GM18868 (cell line): ENCODE data around the gene ATAT1.

Experiments used
- ATAC-seq: cut with Tn5 transposase; IDR thresholded peaks from one replicate; pipeline ENCODE4 v1.9.1; 2021; ENCODE audit warnings: mild to moderate bottlenecking, moderate library complexity; ENCODE audit not compliant: unreplicated experiment

The ATAT1 gene

DNA sequence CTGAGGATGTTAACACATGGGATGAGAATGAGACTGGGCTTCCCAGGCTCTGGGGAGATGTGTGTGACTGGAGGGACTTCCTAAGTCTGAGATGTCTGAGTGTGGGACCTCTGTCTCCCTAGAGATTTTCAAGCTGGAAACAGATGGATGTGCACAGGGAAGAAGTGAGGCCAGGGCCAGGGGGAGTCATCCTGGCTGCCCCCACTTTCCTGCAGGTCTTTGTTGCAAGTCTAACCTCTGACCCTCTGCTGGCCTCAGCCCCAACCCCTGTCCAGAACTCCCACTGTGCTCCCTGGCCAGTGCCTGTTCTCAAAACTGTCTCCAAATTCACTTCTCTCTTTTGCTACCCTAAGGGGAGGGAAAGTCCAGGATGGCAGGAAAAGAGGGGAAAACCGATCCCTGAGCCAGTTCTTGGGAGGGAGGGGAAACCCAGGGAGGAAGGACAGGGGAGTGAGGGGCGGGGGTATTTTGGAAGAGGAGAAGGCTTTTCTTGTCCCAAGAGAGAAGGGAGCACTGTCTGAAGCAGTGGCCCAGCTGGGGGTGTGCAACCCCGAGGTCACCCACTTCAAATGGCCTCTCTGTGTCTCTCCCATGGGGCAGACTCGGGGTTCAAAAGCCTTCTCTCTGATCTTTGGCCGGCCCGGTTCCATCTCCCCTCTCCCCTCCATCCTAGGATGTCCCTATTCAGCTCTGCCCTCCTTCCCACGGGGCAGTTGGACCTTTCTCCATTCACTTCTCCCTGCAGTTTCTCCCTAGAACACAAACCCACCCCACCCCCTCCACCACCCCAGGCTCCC lies 56.7 kb downstream of the ATAT1 start:
- ATAC-seq, result no peak

DNA sequence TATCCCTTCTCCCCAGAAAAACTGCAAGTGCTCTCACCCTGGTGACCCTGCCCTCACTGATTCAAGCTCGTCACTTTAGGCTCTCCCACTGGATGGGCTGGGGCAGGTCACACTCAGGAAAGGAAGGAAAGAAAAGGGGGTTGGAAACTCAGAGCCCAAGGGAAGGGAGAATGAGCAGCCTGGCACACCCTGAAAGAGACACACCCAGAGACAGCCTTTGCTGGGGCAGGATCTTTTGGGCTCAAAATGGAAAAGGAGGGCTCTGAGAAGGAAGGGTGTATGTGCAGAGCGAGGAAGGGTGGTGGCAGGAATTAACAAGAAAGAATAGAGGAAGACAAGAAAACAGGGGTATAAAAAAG lies 57.3 kb downstream of the ATAT1 start:
- no peak for ATAC-seq

DNA sequence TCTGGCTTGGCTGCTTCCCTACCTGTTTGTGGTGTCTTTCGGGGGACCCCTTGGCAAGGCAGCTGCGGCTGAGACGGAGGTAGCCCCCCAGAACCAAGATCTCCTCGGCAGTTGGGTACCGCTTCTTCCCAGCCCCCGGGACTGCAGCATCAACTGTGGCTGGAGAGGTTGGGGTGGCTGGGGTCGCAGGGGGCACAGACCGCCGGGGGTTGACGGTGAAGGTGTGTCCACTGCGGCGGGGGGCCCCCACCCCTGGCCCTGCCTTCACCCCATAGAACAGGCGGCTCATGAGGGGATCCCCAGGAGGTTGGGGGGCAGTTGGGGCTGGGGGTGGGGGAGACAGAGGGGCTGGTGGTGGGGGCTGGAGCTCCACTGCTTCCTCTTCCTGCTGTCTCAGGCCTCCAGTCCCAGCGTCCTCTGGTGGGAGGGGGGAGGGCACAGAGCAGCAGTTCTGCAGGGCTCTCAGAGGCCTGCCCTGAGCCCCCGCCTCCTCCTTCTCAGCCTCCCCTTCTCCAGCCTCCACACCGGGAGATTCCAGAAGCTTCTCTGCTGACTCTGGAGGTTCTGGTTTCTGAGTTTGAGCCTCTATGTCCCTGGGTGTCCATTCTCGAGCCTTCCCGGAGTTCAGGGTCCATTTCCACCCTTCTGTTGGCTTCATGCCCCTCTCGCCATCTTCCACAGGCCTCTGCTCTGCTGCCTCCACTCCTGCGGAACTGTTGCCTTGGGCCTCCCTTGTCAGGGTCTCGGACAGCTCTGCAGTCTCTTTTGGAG lies 57.9 kb downstream of the ATAT1 start:
- ATAC-seq, result no peak

DNA sequence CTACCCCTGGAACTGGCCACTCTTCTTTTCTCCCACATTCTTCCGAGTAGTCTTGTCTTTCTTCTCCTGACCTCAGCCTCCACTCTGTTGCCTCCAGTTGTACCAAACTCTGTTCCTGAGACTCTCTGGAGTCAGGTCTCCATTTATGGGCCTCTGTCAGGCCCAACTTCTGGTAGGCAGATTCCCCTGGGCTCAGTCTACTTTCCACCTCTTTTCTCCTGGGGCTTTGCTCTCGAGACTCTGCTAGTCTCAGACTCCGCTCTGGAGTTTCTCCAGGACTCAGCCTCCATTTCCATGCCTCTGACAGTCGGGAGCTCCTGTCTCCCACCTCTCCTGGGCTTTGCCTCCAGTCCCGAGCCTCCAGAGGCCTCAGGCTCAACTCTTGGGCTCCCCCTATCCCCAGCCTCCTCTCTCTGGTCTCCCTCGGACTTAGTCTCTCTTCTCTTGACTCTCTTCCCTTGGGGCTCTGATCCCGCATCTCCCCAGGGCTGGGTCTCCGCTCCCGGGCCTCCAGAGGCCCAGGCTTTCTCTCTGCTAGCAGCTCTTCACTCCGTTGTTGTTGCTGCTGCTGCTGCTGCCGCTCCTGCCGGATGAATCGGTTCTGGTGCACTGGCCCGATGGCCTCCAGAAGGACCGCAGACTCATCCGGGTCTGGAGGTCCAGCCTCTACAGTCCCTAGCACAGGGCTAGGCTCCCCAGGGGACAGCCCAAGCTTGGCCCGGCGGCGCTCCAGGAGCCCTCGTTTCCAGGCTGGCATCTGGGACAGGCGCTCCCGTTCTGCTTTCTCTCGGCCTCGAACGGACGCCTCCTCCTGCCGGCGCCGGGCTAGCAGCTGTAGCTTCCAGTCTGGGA lies 58.7 kb downstream of the ATAT1 start:
- ATAC-seq, result no peak

DNA sequence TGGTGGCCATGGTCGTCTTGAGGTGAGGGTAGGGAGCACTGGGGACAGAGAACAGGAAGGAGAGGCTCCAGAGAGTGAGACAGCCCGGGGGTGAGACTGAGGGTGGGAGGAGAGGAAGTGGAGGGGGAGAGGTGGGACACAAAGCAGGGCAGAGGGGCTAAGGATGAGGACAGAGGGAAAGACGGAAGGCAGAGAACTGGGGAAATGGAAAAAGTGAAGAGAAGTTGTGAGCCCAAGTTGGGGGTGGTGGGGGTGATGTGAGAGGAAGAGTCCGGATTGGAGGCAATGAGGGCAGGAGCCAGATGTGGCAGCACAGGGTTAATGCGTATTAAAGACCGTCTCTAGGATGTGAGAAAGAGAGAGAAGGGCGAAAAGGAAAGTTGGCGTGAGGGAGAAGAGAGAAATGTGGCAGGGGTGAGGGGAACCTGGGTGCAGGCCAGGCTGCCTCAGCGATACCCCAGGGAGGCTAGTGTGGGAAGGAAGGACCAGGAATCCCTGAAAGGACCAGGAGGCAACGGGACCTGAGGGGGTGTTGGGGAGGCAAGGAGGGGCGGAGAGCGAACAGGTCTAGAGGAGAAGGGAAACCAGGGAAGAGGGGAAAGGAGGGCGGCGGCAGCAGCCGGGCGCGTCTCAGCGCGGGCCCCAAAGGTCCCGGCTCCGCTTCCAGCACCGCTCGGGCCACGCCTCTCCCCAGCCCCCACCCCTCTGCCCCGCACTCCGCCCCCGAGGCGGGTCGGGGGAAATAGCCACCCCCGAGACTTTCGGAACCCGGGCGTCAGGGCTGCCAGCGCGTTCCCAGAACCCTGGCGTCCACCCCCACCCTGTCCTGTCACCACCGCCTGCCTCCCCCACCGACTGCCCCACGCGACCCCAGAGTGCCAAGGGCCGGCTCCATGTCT lies 59.6 kb downstream of the ATAT1 start, which contains the start of gene PPP1R18:
TSS of gene PPP1R18 (minus strand) at position 637 of the 899 bp plus-strand sequence. CDS start at position 10, 627 bp downstream.
- no peak for ATAC-seq

DNA sequence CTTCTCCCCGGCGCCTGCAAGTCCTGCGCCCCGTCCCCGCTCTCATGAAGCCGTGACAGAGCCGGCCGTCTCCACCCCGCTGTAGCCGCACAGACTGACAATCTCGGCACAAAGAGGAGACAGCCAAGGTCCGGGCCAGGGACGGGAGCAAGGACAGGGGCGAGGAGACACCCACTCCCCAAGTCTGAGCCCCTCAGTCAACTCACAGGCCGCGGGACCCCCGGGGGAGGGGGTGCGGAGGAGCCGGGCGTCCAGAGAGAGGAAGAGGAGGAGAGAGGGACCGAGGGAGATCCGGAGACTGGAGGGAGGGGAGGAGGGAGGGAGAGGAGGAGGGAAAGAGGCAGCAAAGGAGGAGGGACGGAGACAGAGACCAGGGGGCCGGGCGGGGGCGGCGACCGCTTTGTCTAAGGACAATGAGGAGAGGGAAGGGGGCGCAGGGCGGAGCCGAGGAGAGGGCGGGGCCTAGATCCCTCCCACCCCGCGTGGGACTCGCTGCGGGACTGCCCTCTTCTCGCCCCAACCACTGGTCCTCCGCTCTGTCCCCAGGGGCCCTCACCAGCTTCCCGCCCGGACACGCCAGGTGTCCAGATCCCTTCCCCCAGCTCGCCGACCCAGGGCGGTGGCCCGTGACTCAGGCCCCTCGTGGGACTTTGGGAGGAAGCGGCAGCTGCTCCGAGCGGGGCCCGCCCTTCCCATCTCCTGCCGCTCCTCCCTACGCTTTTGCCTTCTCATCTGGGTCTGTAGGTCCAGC lies 60.4 kb downstream of the ATAT1 start:
- peak; percentile 27 for ATAC-seq

DNA sequence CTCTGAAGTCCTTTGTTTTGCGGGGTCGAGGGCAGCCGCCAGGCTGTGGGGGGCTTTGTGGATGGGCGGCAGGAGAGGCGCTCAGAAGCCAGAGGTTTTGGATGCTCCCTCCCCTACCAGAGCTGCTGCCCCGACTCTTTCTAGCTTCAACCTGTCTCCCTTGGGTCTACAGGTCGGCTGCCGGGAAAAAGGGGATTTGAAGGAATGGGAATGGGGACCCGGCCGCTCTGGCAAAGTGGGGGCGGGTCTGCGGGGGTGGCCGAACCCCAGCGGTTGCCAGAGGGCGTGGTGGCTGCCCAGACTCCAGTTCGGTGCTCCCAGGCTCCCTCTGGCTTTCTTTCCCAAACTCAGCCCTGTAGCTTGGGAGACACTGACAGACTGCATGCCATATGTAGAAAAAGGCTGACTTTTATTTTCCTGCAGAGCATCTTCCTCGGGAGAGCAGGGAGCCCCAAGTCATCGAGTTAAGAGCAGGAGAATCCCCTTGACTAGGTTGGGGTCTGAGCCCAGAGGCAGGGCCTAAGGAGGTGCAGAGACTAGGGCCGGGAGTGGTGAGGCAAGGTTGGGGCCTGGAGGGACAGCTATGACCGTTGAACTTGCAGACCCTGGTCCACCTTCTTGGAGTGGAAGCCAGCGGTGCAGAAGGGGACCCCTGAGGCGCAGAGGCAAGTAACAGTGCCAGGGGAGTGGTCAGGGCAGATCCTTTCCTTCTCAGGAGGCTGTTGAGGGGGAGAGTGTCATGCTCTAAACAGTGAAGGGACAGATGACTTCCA lies 61.2 kb downstream of the ATAT1 start:
- no peak for ATAC-seq

DNA sequence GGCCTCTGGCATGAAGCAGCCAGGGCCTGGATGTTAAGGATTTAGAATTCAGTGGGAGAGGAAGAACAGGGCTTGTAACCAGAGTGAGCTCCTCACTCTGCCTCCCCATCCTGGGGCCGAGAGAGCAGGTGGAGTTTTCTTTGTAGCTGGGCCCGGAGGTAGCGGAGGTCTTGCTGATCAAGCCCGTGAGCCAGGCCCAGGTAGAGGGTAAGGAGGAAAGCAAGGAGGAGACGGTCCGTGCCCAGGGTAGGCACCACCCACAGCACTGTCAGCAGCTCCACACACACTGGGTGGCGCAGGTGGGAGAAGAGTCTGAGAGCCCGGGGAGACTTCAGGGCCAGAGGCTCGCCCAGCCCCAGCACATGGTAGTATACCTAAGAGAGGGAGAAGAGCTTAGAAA lies 61.9 kb downstream of the ATAT1 start:
- no peak for ATAC-seq

DNA sequence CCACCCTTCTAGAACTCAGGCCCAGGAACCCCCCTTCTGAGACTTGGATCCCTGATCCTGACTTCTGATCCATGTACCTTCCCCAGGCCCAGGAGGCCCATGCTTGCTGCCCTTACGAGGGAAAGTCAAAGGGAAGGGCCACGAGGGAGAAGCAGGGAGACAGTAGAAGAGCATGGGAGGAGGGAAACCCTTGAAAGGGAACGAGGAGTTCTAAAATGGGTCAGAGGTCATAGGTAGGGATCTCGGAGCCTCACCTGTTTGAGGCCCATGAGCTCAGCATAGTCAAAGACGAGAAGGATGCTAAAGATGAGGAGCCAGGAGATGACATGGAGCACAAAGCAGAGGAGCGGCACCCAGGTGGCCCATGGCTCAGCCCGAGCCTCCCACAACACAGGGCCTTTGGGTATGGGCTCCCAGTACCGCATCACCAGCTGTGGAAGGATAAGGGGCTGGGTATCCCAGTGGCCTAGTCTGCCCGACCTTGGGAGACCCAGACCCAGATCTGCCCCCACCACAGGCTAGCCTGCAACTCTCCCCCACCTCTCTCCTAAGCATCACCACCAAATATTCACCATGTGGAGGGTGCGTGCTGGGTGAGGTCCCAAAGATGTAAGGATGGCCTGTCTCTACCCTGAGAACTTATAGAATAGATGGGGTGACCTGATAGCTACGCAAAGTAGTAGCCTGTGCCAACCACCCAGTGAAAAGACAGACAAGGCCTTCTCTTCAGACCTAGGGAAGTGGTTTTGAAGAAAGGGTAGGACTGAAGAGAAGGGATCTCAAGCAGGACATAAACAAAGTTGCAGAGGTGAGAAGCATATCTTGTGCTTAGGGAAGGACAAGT lies 62.6 kb downstream of the ATAT1 start:
- ATAC-seq, result no peak

DNA sequence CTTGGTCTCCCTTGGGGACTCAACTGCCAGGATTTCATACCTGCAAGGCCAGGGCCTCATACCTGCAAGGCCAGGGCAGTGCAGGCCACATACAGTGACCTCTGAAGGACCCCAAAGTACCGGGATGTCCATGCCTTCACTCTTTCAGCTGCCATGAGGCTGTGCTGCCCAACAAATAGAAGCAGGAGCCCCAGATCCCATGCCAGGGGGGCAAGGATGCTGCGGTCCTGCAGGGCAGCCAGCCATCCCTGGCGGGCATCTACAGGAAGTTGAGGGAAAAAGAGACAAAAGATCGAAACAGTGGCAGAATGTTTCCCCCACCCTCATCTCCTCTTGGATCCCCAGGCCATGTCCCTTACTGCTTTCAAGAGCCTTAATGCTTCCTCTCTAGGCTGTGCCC lies 63.3 kb downstream of the ATAT1 start:
- ATAC-seq, result no peak

DNA sequence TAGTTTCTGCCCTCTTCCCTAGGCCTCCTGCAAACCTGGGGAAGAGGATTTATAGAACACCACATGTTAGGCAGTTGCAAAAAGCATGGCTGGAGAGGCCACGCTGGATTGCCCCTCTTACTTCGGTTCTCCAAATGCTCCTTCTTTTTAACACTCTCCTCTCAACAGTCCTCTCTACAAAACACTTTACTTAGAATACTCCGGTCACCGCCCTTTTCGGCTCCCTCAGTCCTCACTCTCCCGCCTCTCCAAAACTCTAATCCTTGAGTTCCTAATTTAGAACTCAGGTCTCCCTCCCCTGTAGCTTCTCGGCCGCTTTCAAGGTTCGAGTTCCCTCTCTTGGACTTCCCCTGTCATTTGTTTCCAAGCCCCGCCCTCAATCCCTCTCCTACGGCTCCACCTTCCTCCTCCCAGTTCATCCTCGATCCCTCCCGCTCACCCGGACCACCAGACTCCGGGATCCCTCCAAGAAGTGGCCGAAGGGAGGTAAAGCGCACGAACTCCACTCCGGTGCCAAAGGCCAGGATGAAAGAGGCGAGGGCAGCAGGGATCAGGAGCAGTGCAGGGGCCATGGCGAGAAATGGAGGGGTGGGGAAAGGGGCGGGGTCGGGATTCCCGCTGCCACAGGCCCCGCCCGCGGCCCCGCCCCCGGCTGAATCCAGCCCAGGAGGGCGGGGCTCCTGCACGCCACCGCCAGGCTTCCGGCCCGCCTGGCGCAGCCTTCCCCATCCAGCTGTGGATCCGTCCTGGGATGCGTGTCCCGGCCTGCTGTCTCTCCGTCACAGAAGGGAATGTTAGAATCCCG lies 63.9 kb downstream of the ATAT1 start, which contains the start of gene NRM:
TSS of gene NRM (minus strand) at position 582 of the 805 bp plus-strand sequence. CDS start at position 572, 10 bp downstream.
- peak; percentile 47 for ATAC-seq

DNA sequence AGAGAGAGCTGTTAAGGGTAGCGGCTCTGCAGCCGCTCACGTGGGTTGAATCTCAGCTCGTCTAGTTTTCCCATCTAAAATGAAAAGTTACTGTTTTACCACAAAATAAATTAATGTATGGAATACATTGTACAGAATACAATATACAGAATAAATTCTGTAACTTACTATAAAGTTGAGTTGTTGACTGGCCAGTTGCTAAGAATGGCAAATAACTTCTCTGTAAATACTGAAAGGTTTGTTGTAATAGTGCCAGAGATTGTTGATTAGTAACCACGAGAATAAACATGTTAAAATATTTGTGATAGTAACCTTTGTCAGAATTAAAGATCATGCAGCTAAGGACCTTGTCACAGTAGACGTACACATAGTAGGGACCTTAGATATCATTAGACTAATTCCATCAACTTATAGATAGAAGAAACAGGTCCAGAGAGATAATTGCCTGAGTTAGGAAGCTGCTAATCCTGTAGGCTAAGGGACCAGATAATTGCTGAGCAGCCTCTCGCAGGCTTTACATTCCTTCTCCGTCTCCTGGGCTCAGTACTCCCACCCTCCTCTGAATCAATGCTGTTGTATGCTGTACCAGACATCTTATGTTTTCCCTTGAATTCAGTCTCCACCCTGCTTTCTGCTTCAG lies 64.7 kb downstream of the ATAT1 start:
- no peak for ATAC-seq
